Esophagus muscularis mucosa (tissue), 3 donors: ENCODE measurements around the gene USP31.

Experiments
- CTCF ChIP-seq, 3 experiments: fragments of 200-600 bp in 2 of 3; fragments of 450-650 bp in 1 of 3; sonication (generic) in 2 of 3; IDR thresholded peaks; one replicate each; pipeline ENCODE4 v1.5.1; 2017 to 2019; ENCODE audit warnings: antibody characterized with exemption in 3 of 3, mild to moderate bottlenecking in 2 of 3, moderate library complexity in 1 of 3
- POLR2A ChIP-seq: fragments of 450-650 bp; IDR thresholded peaks from one replicate; pipeline ENCODE4 v1.6.1; 2017; ENCODE audit warnings: antibody characterized with exemption, moderate library complexity, mild to moderate bottlenecking, low read depth

GRCh38 chr16:23141033-23141432 lies 8.2 kb downstream of the USP31 start:
- TF ChIP-seq POLR2A = no peak
- no peak for TF ChIP-seq CTCF (IDR thresholded peaks at IDR 0.05)
